Ovary (tissue), 10 donors: ENCODE measurements around the gene TTC1. TPM values are rescaled to one million over a fixed set of nuclear protein-coding genes. Genes with fewer than 3 reads are reported as not detected.
A peak's percentile ranks its signal among the peaks of the same experiment; 100 is the strongest.

Experiments used
- DNase-seq, 5 donors: peaks; one replicate each; pipeline ENCODE4 v3.0.0-alpha.2; 2019 to 2020
- H3K27ac ChIP-seq, 2 donors: fragments of 200-600 bp; one replicate each; pipeline versions ENCODE4 v1.5.1 to v1.8.0; 2019 to 2022
- H3K27me3 ChIP-seq: fragments of 200-600 bp; one replicate; pipeline ENCODE4 v1.8.0; 2022
- H3K36me3 ChIP-seq: fragments of 200-600 bp; sonication (generic); one replicate; pipeline ENCODE4 v1.5.1; 2019
- H3K4me1 ChIP-seq: one replicate; pipeline ENCODE4 v1.8.1; 2013; ENCODE audit warnings: mild to moderate bottlenecking, moderate library complexity; ENCODE audit not compliant: insufficient read depth
- H3K4me3 ChIP-seq: fragments of 200-600 bp; sonication (generic); one replicate; pipeline ENCODE4 v1.5.1; 2017
- H3K9me3 ChIP-seq, 2 donors: fragments of 200-600 bp in 1 of 2; sonication (generic) in 1 of 2; one replicate each; pipeline versions ENCODE4 v1.5.1 to v1.8.1; 2013 to 2019; ENCODE audit warnings: mild to moderate bottlenecking in 1 of 2, moderate library complexity in 1 of 2
- CTCF ChIP-seq, 3 donors: fragments of 450-650 bp in 2 of 3; fragments of 200-600 bp in 1 of 3; IDR thresholded peaks; one replicate each; pipeline versions ENCODE4 v1.5.1 to v1.8.0; 2016 to 2022; ENCODE audit warnings: antibody characterized with exemption in 3 of 3, mild to moderate bottlenecking in 1 of 3
- EP300 ChIP-seq: sonication (generic); formaldehyde crosslinking; IDR thresholded peaks from one replicate; pipeline ENCODE4 v1.6.1; 2017; ENCODE audit warnings: antibody characterized with exemption
- POLR2A ChIP-seq: fragments of 450-650 bp; IDR thresholded peaks from one replicate; pipeline ENCODE4 v1.6.1; 2017; ENCODE audit warnings: antibody characterized with exemption, mild to moderate bottlenecking, moderate library complexity
- WGBS, 3 donors: extraction: QIAGEN DNeasy Blood & Tissue Kit in 1 of 3; methylation state at CpG; one replicate each; pipeline versions ENCODE4 v1.1.5 to v1.1.7; 2013 to 2017; 5-methylcytosine and 5-hydroxymethylcytosine counted together
- intact Hi-C, 4 donors: fragments of 100-400 bp; cut with DNase I; formaldehyde crosslinking; loops; one replicate each; pipeline versions ENCODE4 v1.11.0 to v1.15.1; 2022 to 2023
- long read RNA-seq, 3 donors: library from polyadenylated mRNA in 2 of 3; unstranded in 2 of 3; transcript quantifications; one replicate each; pipeline ENCODE4 v2.0.0 and lab custom pipeline, GENCODE V29; 2021 to 2026
- polyA plus RNA-seq, 2 donors: library from polyadenylated mRNA; stranded (reverse); fragments of 200-250 nt in 1 of 2; fragments of 350-450 nt in 1 of 2; fragmentation: Illumina TruSeq in 1 of 2; extraction: RNeasy Lipid Tissue Mini Kit (QIAGEN cat#74804) in 1 of 2; gene quantifications; one replicate each; pipeline ENCODE4 v1.2.3, GENCODE V29; 2013 to 2014
- total RNA-seq, 7 donors: library from RNA; depleted of rRNA in 2 of 7; stranded (reverse); fragments of >200 nt in 2 of 7; fragmentation: NEBNext Ultra II Directional in 3 of 7; extraction: Animal tissue kit (Norgen Biotek cat#: 25700) in 3 of 7; gene quantifications; one replicate each; pipeline versions ENCODE4 v1.1.0 to v1.2.4, GENCODE V29; 2016 to 2023
- donor health status: DM: no; HTN: no; CAD: no; lungs with moderate emphysema.
- donor health status: DM: no; HTN: no; CAD: no.
- donor health status: Bipolar disorder and iron deficiency.
- donor health status: DM: yes; HTN: yes; CAD: no.
- donor health status: DM: no; HTN: no; CAD: no.
- donor health status: DM: yes; HTN: yes; CAD: no.

The TTC1 gene, protein sequence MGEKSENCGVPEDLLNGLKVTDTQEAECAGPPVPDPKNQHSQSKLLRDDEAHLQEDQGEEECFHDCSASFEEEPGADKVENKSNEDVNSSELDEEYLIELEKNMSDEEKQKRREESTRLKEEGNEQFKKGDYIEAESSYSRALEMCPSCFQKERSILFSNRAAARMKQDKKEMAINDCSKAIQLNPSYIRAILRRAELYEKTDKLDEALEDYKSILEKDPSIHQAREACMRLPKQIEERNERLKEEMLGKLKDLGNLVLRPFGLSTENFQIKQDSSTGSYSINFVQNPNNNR
- total RNA-seq (10 to 100 TPM; 21.9 to 41.9 (median 37.2) TPM), polyA plus RNA-seq (10 to 100 TPM; 33.3 to 99.5 TPM)
- long read RNA-seq, donor 1, transcript TTC1-201 (8 exons, 1,467 nt), result major isoform, 115 of 154 reads
- long read RNA-seq, donor 1, transcript TTC1-205 (8 exons, 1,432 nt), result minor isoform, 16 of 154 reads
- long read RNA-seq, donor 1, partial matches to known transcripts, result 12 of 154 reads
- long read RNA-seq, donor 1, other reads (novel, unspliced or antisense), result 11 of 154 reads
- long read RNA-seq, donor 2, transcript TTC1-201 (8 exons, 1,467 nt), result major isoform, 22 of 47 reads
- long read RNA-seq, donor 2, partial matches to known transcripts, result 21 of 47 reads
- long read RNA-seq, donor 2, other reads (novel, unspliced or antisense), result 0 of 47 reads
- long read RNA-seq, donor 3, transcript TTC1-201 (8 exons, 1,467 nt), result major isoform, 24 of 34 reads
- long read RNA-seq, donor 3, partial matches to known transcripts, result 2 of 34 reads
- long read RNA-seq, donor 3, other reads (novel, unspliced or antisense), result 4 of 34 reads

GRCh38 chr5:160008877-160009590 lies at the start of gene TTC1:
TTC1 (plus strand) TSS chr5:160009139; CDS start chr5:160010529, 1,390 bp downstream.
- H3K4me1 ChIP-seq, result peaks cover 7% of the 10 kb centered on the region
- peak within 1 kb of the TSS; percentile 62 to 69 for H3K27ac ChIP-seq
- peak within 1 kb of the TSS; percentile 94 for H3K4me3 ChIP-seq
- DNase-seq, result peak; percentile 91 to 97 (median 96)
- H3K9me3 ChIP-seq, result no peaks in the 10 kb centered on the region
- no peaks in the 10 kb centered on the region for H3K36me3 ChIP-seq
- TF ChIP-seq EP300, result peak; percentile 86
- peak; percentile 87 for TF ChIP-seq POLR2A
- TF ChIP-seq CTCF (IDR thresholded peaks at IDR 0.05), result no peak
- WGBS, 3 donors, result 0 to 1% (median 0%) methylated on average over 31 of the region's 31 CpGs
- intact Hi-C loops, result no loop called here
- H3K27me3 ChIP-seq, result no peaks in the 10 kb centered on the region

- no peak for DNase-seq
- Histone ChIP-seq H3K27me3 (no peaks in the 10 kb centered on the region), H3K27ac (no peak overlapping the region), H3K4me3 (no peak overlapping the region), H3K36me3 (no peaks in the 10 kb centered on the region), H3K4me1 (no peaks in the 10 kb centered on the region), H3K9me3 (no peaks in the 10 kb centered on the region)
- intact Hi-C loops, result no loop called here
- 88 to 92% (median 89%) methylated on average over 8 of the region's 8 CpGs for WGBS, 3 donors
- no peak for TF ChIP-seq EP300
- TF ChIP-seq CTCF (IDR thresholded peaks at IDR 0.05), result no peak
- no peak for TF ChIP-seq POLR2A
Observed at GRCh38 chr5:159961176-159962160, 47.5 kb upstream of the TTC1 start.

DNA sequence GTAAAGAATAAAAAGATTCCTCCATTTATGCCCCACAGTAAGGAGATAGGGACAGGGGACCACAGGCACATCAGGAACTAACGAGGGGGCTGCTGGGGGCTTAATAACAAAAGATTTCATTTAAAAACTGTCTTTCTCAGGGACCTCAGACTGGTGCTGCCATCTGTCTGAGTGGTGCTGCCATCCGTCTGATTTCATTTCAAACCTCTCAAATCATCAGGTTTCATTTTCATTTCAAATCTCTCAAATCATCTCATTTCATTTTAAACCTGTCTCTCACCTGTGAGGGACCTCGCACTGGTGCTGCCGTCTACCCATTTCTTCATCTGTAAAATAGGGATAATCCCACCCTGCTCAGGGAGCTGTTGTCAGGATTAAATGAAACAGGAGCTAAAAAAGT lies 46.7 kb upstream of the TTC1 start:
- TF ChIP-seq EP300, result no peak
- no peak for TF ChIP-seq POLR2A
- TF ChIP-seq CTCF (IDR thresholded peaks at IDR 0.05), result no peak
- intact Hi-C loops, result no loop called here
- Histone ChIP-seq H3K36me3 (no peaks in the 10 kb centered on the region), H3K27ac (no peak overlapping the region), H3K4me1 (no peaks in the 10 kb centered on the region), H3K4me3 (no peak overlapping the region), H3K9me3 (no peaks in the 10 kb centered on the region), H3K27me3 (no peaks in the 10 kb centered on the region)
- 71 to 93% (median 93%) methylated on average over 4 of the region's 4 CpGs for WGBS, 3 donors
- DNase-seq, result no peak
